IMR-90 (cell line): ENCODE data around the gene RIMKLA. TPM values are rescaled to one million over a fixed set of nuclear protein-coding genes. Genes with fewer than 3 reads are reported as not detected.

ENCODE experiments used
- ATAC-seq: fragments of 200-7000 bp; cut with Tn5 transposase; 2 replicates; pipeline ENCODE4 v1.9.1; 2020; ENCODE audit warnings: low read depth, mild to moderate bottlenecking, moderate library complexity
- BruUV-seq: library from RNA; stranded (reverse); fragments of 400-500 nt; replicated peaks from 2 replicates; lab custom pipeline; 2021; lab: Mats Ljungman, UMichigan
- CTCF ChIA-PET: fragments of 300-600 bp; formaldehyde crosslinking; extraction: SDS; loops from one replicate; lab custom pipeline; 2021; ENCODE audit warnings: antibody characterized with exemption; lab: Yijun Ruan, JAX
- POLR2A ChIA-PET: fragments of 300-600 bp; sonication (Branson Sonifier 250); formaldehyde crosslinking; loops from one replicate; lab custom pipeline; 2022; ENCODE audit warnings: antibody characterized with exemption; ENCODE audit not compliant: unreplicated experiment; lab: Charles Lee
- DNase-seq: peaks from one replicate; pipeline ENCODE4 v3.0.0; 2013
- H2AFZ ChIP-seq: replicated peaks from 2 replicates; pipeline ENCODE3; 2013; ENCODE audit warnings: low read length, mild to moderate bottlenecking; ENCODE audit not compliant: poor library complexity
- H2AK5ac ChIP-seq: 2 replicates; pipeline ENCODE4 v1.6.1; 2013; ENCODE audit warnings: low read depth, low read length, inconsistent platforms
- H2AK9ac ChIP-seq: replicated peaks from 2 replicates; pipeline ENCODE3; 2013; ENCODE audit warnings: mild to moderate bottlenecking, low read depth, low read length, moderate library complexity; ENCODE audit not compliant: poor library complexity
- H2BK120ac ChIP-seq: 2 replicates; pipeline ENCODE4 v1.6.1; 2013; ENCODE audit warnings: low read depth, low read length, inconsistent platforms
- H2BK15ac ChIP-seq: 3 replicates; pipeline ENCODE4 v1.6.1; 2013; ENCODE audit warnings: low read depth, low read length, inconsistent platforms
- H2BK20ac ChIP-seq: 2 replicates; pipeline ENCODE4 v1.6.1; 2013; ENCODE audit warnings: low read depth, mild to moderate bottlenecking, inconsistent platforms, low read length, moderate library complexity
- H2BK5ac ChIP-seq: 2 replicates; pipeline ENCODE4 v1.6.1; 2013; ENCODE audit warnings: mild to moderate bottlenecking, low read depth, low read length, inconsistent platforms; ENCODE audit not compliant: poor library complexity, severe bottlenecking
- H3K14ac ChIP-seq: replicated peaks from 2 replicates; pipeline ENCODE4 v1.6.1; 2013; ENCODE audit warnings: low read depth, low read length, inconsistent platforms
- H3K18ac ChIP-seq: 2 replicates; pipeline ENCODE4 v1.6.1; 2013; ENCODE audit warnings: low read depth, low read length, control low read depth
- H3K23ac ChIP-seq: 2 replicates; pipeline ENCODE4 v1.6.1; 2013; ENCODE audit warnings: low read depth, low read length, inconsistent platforms
- H3K27ac ChIP-seq: 2 replicates; pipeline ENCODE4 v1.5.1; 2013; ENCODE audit warnings: mild to moderate bottlenecking, control low read depth, low read length; ENCODE audit not compliant: insufficient read depth
- H3K27me3 ChIP-seq: 2 replicates; pipeline ENCODE4 v1.6.1; 2013; ENCODE audit warnings: low read length; ENCODE audit not compliant: control insufficient read depth, insufficient read depth
- H3K36me3 ChIP-seq: 2 replicates; pipeline ENCODE4 v1.6.1; 2013; ENCODE audit warnings: low read length, mixed read lengths; ENCODE audit not compliant: control insufficient read depth, insufficient read depth
- H3K4ac ChIP-seq: 2 replicates; pipeline ENCODE4 v1.6.1; 2013; ENCODE audit warnings: low read depth, low read length, inconsistent platforms
- H3K4me1 ChIP-seq: 2 replicates; pipeline ENCODE4 v1.6.1; 2013; ENCODE audit warnings: low read length, mixed read lengths; ENCODE audit not compliant: control insufficient read depth, insufficient read depth
- H3K4me2 ChIP-seq: 2 replicates; pipeline ENCODE4 v1.6.1; 2013; ENCODE audit warnings: low read depth, mild to moderate bottlenecking, control low read depth, low read length, moderate library complexity
- H3K4me3 ChIP-seq: 2 replicates; pipeline ENCODE4 v1.5.1; 2013; ENCODE audit warnings: low read depth, mild to moderate bottlenecking, control low read depth, low read length, moderate library complexity; ENCODE audit not compliant: insufficient read depth
- H3K56ac ChIP-seq: 2 replicates; pipeline ENCODE4 v1.6.1; 2013; ENCODE audit warnings: low read length, inconsistent platforms; ENCODE audit not compliant: insufficient read depth; ENCODE audit errors: extremely low read depth
- H3K79me1 ChIP-seq, 2 experiments: 2 replicates each; pipeline ENCODE4 v1.6.1; 2013; ENCODE audit warnings: low read length in 2 of 2, inconsistent platforms in 1 of 2, low read depth in 1 of 2
- H3K9ac ChIP-seq: 2 replicates; pipeline ENCODE4 v1.6.1; 2013; ENCODE audit warnings: low read depth, low read length, control low read depth
- H3K9me1 ChIP-seq: 2 replicates; pipeline ENCODE4 v1.6.1; 2013; ENCODE audit warnings: low read length, inconsistent platforms; ENCODE audit not compliant: insufficient read depth
- H3K9me3 ChIP-seq: 2 replicates; pipeline ENCODE4 v1.6.1; 2013; ENCODE audit warnings: low read length; ENCODE audit not compliant: control insufficient read depth, insufficient read depth
- H4K20me1 ChIP-seq: 2 replicates; pipeline ENCODE4 v1.6.1; 2013; ENCODE audit warnings: low read length, inconsistent platforms; ENCODE audit not compliant: insufficient read depth
- H4K5ac ChIP-seq: 2 replicates; pipeline ENCODE4 v1.6.1; 2013; ENCODE audit warnings: mild to moderate bottlenecking, low read depth, low read length, control low read depth
- H4K8ac ChIP-seq, 2 experiments: 2 replicates each; pipeline ENCODE4 v1.6.1; 2013; ENCODE audit warnings: low read depth in 2 of 2, low read length in 2 of 2, control low read depth in 1 of 2, inconsistent platforms in 1 of 2
- H4K91ac ChIP-seq: 2 replicates; pipeline ENCODE4 v1.6.1; 2013; ENCODE audit warnings: low read depth, low read length, inconsistent platforms; ENCODE audit not compliant: insufficient read depth
- BHLHE40 ChIP-seq: fragments of 150-350 bp; IDR thresholded peaks from 2 replicates; pipeline ENCODE4 v1.6.1; 2016; ENCODE audit warnings: mild to moderate bottlenecking, low read depth, low read length
- CEBPB ChIP-seq: IDR thresholded peaks from 2 replicates; pipeline ENCODE4 v1.6.1; 2012; ENCODE audit warnings: low read depth, low read length, improper control_type of control experiment
- CHD1 ChIP-seq: IDR thresholded peaks from 2 replicates; pipeline ENCODE4 v1.6.1; 2012; ENCODE audit warnings: low read depth, low read length, improper control_type of control experiment
- CTCF ChIP-seq: conservative IDR thresholded peaks from 2 replicates; pipeline ENCODE4 v1.5.1; 2012; ENCODE audit warnings: mild to moderate bottlenecking, low read depth, low read length, improper control_type of control experiment
- MAZ ChIP-seq: IDR thresholded peaks from 2 replicates; pipeline ENCODE4 v1.6.1; 2012; ENCODE audit warnings: low read depth, mild to moderate bottlenecking, low read length, improper control_type of control experiment, moderate library complexity, borderline replicate concordance
- MXI1 ChIP-seq: IDR thresholded peaks from 2 replicates; pipeline ENCODE4 v1.6.1; 2012; ENCODE audit warnings: low read depth, mild to moderate bottlenecking, low read length, moderate library complexity, borderline replicate concordance
- RAD21 ChIP-seq: IDR thresholded peaks from 2 replicates; pipeline ENCODE4 v1.6.1; 2012; ENCODE audit warnings: low read length, improper control_type of control experiment
- RCOR1 ChIP-seq: IDR thresholded peaks from 2 replicates; pipeline ENCODE4 v1.6.1; 2012; ENCODE audit warnings: mild to moderate bottlenecking, low read length, improper control_type of control experiment; ENCODE audit not compliant: insufficient replicate concordance
- RFX5 ChIP-seq: IDR thresholded peaks from 2 replicates; pipeline ENCODE4 v1.8.0; 2012; ENCODE audit warnings: low read depth, mild to moderate bottlenecking, low read length, moderate library complexity
- SMC3 ChIP-seq: fragments of 150-350 bp; IDR thresholded peaks from 2 replicates; pipeline ENCODE4 v1.6.1; 2016; ENCODE audit warnings: low read depth, mild to moderate bottlenecking, antibody characterized with exemption, low read length, moderate library complexity
- WGBS, 2 experiments: methylation state at CpG; one replicate each; pipeline versions ENCODE4 v1.1.5 to v1.1.7; 2013; ENCODE audit warnings: missing lambda C conversion rate in 2 of 2; ENCODE audit not compliant: insufficient read length in 1 of 2; ENCODE audit errors: extremely low coverage in 2 of 2; 5-methylcytosine and 5-hydroxymethylcytosine counted together
- dilution Hi-C: fragments of 300-500 bp; cut with HindIII; formaldehyde crosslinking; loops from one replicate; pipeline ENCODE4 v1.14.3; 2018; ENCODE audit warnings: low sequenced_read_pairs; ENCODE audit not compliant: unreplicated experiment
- in situ Hi-C: fragments of 300-500 bp; cut with MboI; formaldehyde crosslinking; loops from 3 replicates; pipeline ENCODE4 v1.14.3; 2019; ENCODE audit warnings: low sequenced_read_pairs, inconsistent platforms, mixed read lengths
- intact Hi-C: fragments of 100-400 bp; cut with micrococcal nuclease; formaldehyde crosslinking; loops from 2 replicates; pipeline ENCODE4 v1.10.0; 2022
- polyA plus RNA-seq, 3 experiments: library from polyadenylated mRNA; depleted of rRNA; stranded (reverse); fragments of >200 nt; gene quantifications; 2 replicates each; pipeline ENCODE4 v1.2.3, GENCODE V29; 2012; ENCODE audit warnings: low replicate concordance in 1 of 3
- total RNA-seq: library from RNA; depleted of rRNA; stranded (reverse); fragments of >200 nt; gene quantifications from 2 replicates; pipeline ENCODE4 v1.2.3, GENCODE V29; 2012

Gene RIMKLA
- total and polyA plus RNA-seq, 2 of the 4 experiments (the other 2 are of a cell fraction): not detected

- no peak for DNase-seq
- no peaks in the 10 kb centered on the region; the same call in 1 of the 2 replicates for H3K27me3 ChIP-seq
- POLR2A ChIA-PET: no interaction called here
- H2BK120ac ChIP-seq: no peak overlapping the region
- no peak overlapping the region for H2BK20ac ChIP-seq
- H3K27ac ChIP-seq: no peak overlapping the region
- intact Hi-C loops (no loop called here), dilution Hi-C loops (no loop called here), in situ Hi-C loops (no loop called here)
- H2BK15ac ChIP-seq: no peak overlapping the region
- no peak overlapping the region for H3K18ac ChIP-seq
- no peak overlapping the region for H4K5ac ChIP-seq
- no CpG with 5 or more reads among the region's 4 CpGs for WGBS, 2 experiments
- H3K4me2 ChIP-seq: no peak overlapping the region
- H2AK5ac ChIP-seq: no peak overlapping the region
- no peak overlapping the region for H2AFZ ChIP-seq
- H3K79me1 ChIP-seq: peaks cover 7 to 16% of the 10 kb centered on the region in 2 experiments
- no peak overlapping the region for H2AK9ac ChIP-seq
- H3K4ac ChIP-seq: no peak overlapping the region
- CTCF ChIA-PET: no interaction called here
- peaks cover 5% of the 10 kb centered on the region for H3K4me1 ChIP-seq
- no peak overlapping the region for H3K4me3 ChIP-seq
- H3K9me1 ChIP-seq: 0 out of 2 replicates have a peak, but pooled peaks cover 7% of the 10 kb centered on the region
- 0 out of 2 replicates have a peak, but pooled peaks cover 2% of the 10 kb centered on the region for H3K9me3 ChIP-seq
- H4K20me1 ChIP-seq: no peaks in the 10 kb centered on the region
- ATAC-seq: no peak
- H3K56ac ChIP-seq: no peak overlapping the region
- no peak overlapping the region for H3K23ac ChIP-seq
- no TSS peak for BruUV-seq
- H2BK5ac ChIP-seq: no peak overlapping the region
- no peak overlapping the region for H4K91ac ChIP-seq
- no peak overlapping the region for H4K8ac ChIP-seq
- no peak overlapping the region for H3K14ac ChIP-seq
- H3K9ac ChIP-seq: no peak overlapping the region
- no peaks in the 10 kb centered on the region for H3K36me3 ChIP-seq
- TF ChIP-seq CHD1 (no peak), RFX5 (no peak), BHLHE40 (no peak), RAD21 (no peak), RCOR1 (no peak), SMC3 (no peak), CEBPB (no peak), MAZ (no peak), MXI1 (no peak), CTCF (no peak)
Measured at GRCh38 chr1:42453386-42453785, 72.8 kb downstream of the RIMKLA start.
